H7 (cell line): Measurements from ENCODE around the gene ERG. TPM values are rescaled to one million over a fixed set of nuclear protein-coding genes. Genes with fewer than 3 reads are reported as not detected.

Experiments used
- DNase-seq: peaks from one replicate; pipeline ENCODE4 v3.0.0; 2012
- H3K27me3 ChIP-seq: 2 replicates; pipeline ENCODE4 v1.6.0; 2011; ENCODE audit warnings: mild to moderate bottlenecking, low read length; ENCODE audit not compliant: control insufficient read depth, insufficient read depth
- H3K36me3 ChIP-seq: replicated peaks from 2 replicates; pipeline ENCODE4 v1.5.1; 2011; ENCODE audit warnings: low read length; ENCODE audit not compliant: control insufficient read depth, insufficient read depth
- H3K4me3 ChIP-seq: 2 replicates; pipeline ENCODE4 v1.5.1; 2011; ENCODE audit warnings: low read depth, mild to moderate bottlenecking, control low read depth, low read length, moderate library complexity; ENCODE audit not compliant: insufficient read depth
- total RNA-seq: library from RNA; depleted of rRNA; stranded (reverse); fragments of >200 nt; shearing (Covaris generic); gene quantifications from 2 replicates; pipeline ENCODE4 v1.2.3, GENCODE V29; 2014

The ERG gene
- total RNA-seq, 1 experiment from 2014 or later: 1.5 TPM

DNA sequence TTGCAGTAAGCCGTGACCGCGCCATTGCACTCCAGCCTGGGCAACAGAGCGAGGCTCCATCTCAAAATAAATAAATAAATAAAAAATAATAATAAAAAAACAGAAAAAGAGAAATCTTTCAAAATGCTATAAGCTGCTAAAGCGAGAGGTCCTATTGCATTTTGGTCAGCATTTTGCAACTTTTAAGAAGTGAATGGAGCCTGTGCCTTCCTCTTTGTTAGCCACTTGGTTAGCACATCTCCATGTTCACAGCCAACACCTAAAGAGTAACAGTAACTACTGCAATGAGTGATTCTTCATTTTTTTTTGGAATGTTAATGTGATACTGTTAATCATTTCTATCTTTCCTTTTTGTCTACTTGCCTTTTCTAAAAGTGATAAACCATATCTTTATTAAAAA, 80.6 kb downstream of the ERG start:
- H3K36me3 ChIP-seq: no peaks in the 10 kb centered on the region
- no peaks in the 10 kb centered on the region for H3K27me3 ChIP-seq
- no peak overlapping the region for H3K4me3 ChIP-seq
- DNase-seq: no peak

- no peak for DNase-seq
- Histone ChIP-seq H3K27me3 (no peaks in the 10 kb centered on the region), H3K4me3 (no peak overlapping the region), H3K36me3 (no peaks in the 10 kb centered on the region)
These were observed 81.5 kb downstream of the ERG start for GRCh38 chr21:38416791-38417190.

GRCh38 chr21:38413958-38414548, 84.2 kb downstream of the ERG start:
- no peaks in the 10 kb centered on the region for H3K36me3 ChIP-seq
- no peak for DNase-seq

GRCh38 chr21:38410466-38410865, 87.8 kb downstream of the ERG start:
- DNase-seq: no peak
- Histone ChIP-seq H3K27me3 (no peaks in the 10 kb centered on the region), H3K4me3 (no peak overlapping the region), H3K36me3 (no peaks in the 10 kb centered on the region)

More at GRCh38 chr21:38413958-38414548, 84.2 kb downstream of the ERG start:
- no peak overlapping the region for H3K4me3 ChIP-seq
- no peaks in the 10 kb centered on the region for H3K27me3 ChIP-seq

DNA sequence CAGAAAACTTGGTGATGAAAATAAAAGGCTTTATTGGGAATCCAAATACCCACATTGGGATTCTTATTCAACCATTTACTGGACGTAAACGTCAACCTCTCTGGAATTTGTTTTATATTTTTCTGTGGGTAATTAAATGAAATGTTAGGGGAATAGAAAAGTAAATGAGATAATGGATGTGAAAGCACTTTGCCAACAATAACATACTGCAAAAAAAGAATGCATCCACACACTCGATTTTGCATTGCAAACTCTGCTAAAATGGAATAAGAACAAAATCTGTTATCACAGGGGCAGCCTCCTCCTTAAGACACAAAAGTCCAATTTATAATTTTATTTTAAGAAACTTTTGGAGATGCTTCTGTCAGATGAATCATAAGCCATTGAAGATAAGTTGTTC, 88.4 kb downstream of the ERG start:
- Histone ChIP-seq H3K36me3 (no peaks in the 10 kb centered on the region), H3K4me3 (no peak overlapping the region), H3K27me3 (no peaks in the 10 kb centered on the region)
- DNase-seq: no peak

- Histone ChIP-seq H3K4me3 (no peak overlapping the region), H3K36me3 (no peaks in the 10 kb centered on the region)
- no peak for DNase-seq
These were observed 94.1 kb downstream of the ERG start for GRCh38 chr21:38404177-38404576.

DNA sequence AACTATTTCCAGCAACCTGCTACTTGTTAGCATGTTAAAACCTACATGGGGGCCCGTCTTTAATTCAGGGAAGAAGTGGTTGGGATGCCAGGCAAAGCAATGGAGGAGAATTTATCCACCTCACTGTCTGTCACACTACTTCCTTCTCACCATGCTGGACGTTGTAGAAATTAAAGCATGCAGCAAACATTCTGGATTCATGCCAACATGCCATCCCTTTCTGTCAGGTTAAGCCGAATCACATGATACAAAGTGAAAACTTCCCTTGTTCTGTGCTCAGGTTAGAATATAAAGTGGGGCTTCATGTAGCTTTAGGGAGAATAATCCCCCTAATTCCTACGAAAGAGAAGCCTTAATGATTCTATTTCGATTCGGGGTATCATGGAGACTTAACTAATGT, 95.5 kb downstream of the ERG start:
- H3K27me3 ChIP-seq: no peaks in the 10 kb centered on the region
- no peaks in the 10 kb centered on the region for H3K36me3 ChIP-seq
- no peak for DNase-seq
- no peak overlapping the region for H3K4me3 ChIP-seq

More at GRCh38 chr21:38404177-38404576, 94.1 kb downstream of the ERG start:
- H3K27me3 ChIP-seq: no peaks in the 10 kb centered on the region

DNA sequence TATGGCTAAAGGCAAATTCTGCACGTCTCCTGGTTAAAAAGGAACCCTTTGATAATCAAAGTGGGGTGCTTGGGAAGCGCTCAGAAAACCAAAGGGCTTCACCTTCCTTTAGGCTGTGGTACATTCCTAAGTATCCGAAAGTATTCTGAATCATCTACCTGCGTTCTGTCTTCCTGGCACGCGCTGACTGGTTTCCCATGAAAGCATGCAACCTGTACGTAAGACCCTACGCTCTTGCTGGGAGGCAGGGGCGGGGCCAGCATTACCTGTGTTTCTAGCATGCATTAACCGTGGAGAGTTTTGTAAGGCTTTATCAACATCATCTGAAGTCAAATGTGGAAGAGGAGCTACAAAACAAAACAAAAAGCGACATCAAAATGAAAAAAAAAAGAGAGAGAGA, 96.0 kb downstream of the ERG start:
- Histone ChIP-seq H3K36me3 (no peaks in the 10 kb centered on the region), H3K4me3 (no peak overlapping the region), H3K27me3 (no peaks in the 10 kb centered on the region)
- no peak for DNase-seq

- no peak overlapping the region for H3K4me3 ChIP-seq
- DNase-seq: no peak
- no peaks in the 10 kb centered on the region for H3K36me3 ChIP-seq
- no peaks in the 10 kb centered on the region for H3K27me3 ChIP-seq
These were observed 96.9 kb downstream of the ERG start for GRCh38 chr21:38401191-38401926.

- Histone ChIP-seq H3K36me3 (no peaks in the 10 kb centered on the region), H3K27me3 (no peaks in the 10 kb centered on the region), H3K4me3 (no peak overlapping the region)
- no peak for DNase-seq
These were observed 97.9 kb downstream of the ERG start for GRCh38 chr21:38400195-38400919.

- Histone ChIP-seq H3K4me3 (no peak overlapping the region), H3K36me3 (no peaks in the 10 kb centered on the region), H3K27me3 (no peaks in the 10 kb centered on the region)
- DNase-seq: no peak
These were observed 99.2 kb downstream of the ERG start for GRCh38 chr21:38399103-38399502.

DNA sequence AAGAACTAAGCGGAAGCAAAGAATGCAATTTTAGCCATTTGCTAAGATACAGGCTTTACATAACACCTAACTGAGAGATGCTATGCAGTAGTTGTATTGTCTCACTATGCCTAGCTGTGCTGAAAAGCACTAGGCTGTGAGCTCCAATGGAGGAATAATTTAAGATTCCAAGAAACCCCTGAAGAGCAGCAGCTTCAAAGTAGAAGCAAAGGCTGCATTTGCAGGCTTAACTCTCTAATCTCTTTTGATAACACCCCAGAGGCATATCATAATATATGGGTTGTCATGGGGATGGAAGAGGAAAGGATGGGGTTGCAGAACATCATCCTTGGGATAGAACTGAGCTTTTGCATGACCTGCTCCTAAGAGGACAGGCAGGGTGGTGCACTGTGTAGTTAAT, 102.0 kb downstream of the ERG start:
- Histone ChIP-seq H3K4me3 (no peak overlapping the region), H3K36me3 (no peaks in the 10 kb centered on the region)

DNA sequence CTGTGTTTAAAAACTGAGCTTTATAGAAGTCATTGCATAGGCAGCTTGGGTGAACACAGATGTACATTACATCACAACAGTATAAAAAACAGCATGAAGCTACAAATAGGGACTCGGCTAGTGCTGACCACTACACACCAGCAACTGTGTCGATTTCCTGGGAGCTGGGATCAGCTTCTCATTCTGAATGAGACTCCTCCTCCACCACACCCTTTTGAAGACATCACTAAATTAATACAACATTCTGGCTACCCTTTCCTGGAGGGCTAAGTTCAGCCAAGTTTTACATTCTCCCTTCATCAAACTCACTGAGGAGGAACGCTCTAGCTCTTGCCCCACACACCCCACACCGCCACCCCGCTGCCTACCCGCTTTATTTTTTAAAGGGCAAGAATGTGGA, 102.7 kb downstream of the ERG start:
- DNase-seq: no peak
- Histone ChIP-seq H3K36me3 (no peaks in the 10 kb centered on the region), H3K4me3 (no peak overlapping the region), H3K27me3 (no peaks in the 10 kb centered on the region)

More for the DNA sequence above, 102.0 kb downstream of the ERG start:
- DNase-seq: no peak
- H3K27me3 ChIP-seq: no peaks in the 10 kb centered on the region

GRCh38 chr21:38392661-38393060, 105.6 kb downstream of the ERG start:
- Histone ChIP-seq H3K4me3 (no peak overlapping the region), H3K36me3 (no peaks in the 10 kb centered on the region), H3K27me3 (no peaks in the 10 kb centered on the region)
- DNase-seq: no peak

DNA sequence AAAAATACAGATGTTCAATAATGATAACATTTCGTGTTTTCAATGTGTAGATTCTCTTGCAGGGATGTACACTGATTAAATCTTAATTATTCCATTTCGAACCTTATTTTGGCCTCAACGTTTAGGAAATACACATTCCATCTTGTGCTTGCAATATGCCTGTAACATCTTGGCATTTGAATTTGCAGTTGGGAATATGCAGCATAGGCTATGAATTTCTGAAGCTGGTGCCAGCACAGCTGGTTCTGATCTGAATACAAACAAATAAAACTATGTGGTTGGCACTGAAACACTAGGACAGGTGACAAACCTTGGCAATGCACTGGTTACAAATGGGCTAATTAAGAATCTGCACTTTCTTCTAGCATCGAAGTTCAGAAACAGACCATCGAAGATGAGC, 108.4 kb downstream of the ERG start:
- no peaks in the 10 kb centered on the region for H3K27me3 ChIP-seq
- DNase-seq: no peak
- no peaks in the 10 kb centered on the region for H3K36me3 ChIP-seq
- H3K4me3 ChIP-seq: no peak overlapping the region
